SHP77 (cell line): ENCODE data around the gene CABLES2.
A peak's percentile ranks its signal among the peaks of the same experiment; 100 is the strongest.

Experiments used
- DNase-seq, 2 experiments: peaks; one replicate each; lab custom pipeline; 2025; lab: John Stamatoyannopoulos, UW

The CABLES2 gene

GRCh38 chr20:62417981-62418708 lies 11.1 kb upstream of the CABLES2 start:
- DNase-seq, result no peak

DNA sequence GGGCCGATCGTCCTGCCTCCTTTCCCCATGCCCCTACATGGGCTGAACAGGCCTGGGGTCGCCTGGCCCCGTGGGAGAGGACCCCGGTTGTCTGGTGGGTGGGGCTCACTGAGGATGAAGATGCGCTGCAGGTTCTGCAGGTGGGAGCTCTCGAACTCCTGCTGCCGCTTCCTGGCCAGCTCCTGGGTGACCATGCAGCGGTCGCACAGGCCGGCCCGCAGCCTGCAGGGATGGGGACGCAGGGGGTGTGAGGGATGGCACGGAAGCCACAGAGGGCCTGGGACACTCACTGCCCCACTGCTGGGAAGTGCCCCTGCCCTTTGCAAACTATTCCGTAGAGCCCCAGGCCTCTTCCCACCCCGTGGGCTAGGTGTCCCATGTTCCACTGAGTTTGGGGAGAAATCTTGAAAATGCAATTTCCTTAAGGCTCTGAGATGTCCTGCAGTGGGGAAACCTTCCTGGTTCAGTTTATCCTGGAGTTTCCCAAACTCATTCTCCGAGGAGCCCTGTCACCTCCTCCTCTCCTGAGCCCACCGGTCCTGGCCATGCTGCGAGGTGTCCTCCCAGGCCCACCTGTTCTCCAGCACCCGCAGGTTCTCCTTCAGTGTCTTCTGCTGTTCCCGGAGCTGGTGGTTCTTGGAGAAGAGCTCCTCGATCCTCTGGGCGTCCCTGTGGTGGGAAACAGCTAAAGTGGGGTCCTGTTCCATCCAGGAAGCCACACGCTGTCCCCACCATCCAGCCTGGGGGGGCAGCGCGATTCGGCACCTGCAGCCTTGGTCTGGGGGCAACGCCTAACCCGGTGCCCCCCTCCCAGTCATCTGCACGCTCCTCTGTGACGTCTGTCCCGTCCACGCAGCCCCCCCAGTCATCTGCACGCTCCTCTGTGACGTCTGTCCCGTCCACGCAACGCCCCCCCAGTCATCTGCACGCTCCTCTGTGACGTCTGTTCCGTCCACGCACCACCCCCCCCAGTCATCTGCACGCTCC lies 9.9 kb upstream of the CABLES2 start:
- no peak for DNase-seq

GRCh38 chr20:62415354-62416111 lies 8.4 kb upstream of the CABLES2 start:
- no peak for DNase-seq

GRCh38 chr20:62413896-62414481 lies 6.9 kb upstream of the CABLES2 start:
- DNase-seq, result peak in 1 of 2 experiments; percentile 77

- no peak for DNase-seq
Measured at GRCh38 chr20:62413025-62413570, 6.0 kb upstream of the CABLES2 start.

- no peak for DNase-seq
Measured at GRCh38 chr20:62412194-62413024, 5.3 kb upstream of the CABLES2 start.

GRCh38 chr20:62411479-62412193 lies 4.6 kb upstream of the CABLES2 start:
- DNase-seq, result peak in 1 of 2 experiments; percentile 54

DNA sequence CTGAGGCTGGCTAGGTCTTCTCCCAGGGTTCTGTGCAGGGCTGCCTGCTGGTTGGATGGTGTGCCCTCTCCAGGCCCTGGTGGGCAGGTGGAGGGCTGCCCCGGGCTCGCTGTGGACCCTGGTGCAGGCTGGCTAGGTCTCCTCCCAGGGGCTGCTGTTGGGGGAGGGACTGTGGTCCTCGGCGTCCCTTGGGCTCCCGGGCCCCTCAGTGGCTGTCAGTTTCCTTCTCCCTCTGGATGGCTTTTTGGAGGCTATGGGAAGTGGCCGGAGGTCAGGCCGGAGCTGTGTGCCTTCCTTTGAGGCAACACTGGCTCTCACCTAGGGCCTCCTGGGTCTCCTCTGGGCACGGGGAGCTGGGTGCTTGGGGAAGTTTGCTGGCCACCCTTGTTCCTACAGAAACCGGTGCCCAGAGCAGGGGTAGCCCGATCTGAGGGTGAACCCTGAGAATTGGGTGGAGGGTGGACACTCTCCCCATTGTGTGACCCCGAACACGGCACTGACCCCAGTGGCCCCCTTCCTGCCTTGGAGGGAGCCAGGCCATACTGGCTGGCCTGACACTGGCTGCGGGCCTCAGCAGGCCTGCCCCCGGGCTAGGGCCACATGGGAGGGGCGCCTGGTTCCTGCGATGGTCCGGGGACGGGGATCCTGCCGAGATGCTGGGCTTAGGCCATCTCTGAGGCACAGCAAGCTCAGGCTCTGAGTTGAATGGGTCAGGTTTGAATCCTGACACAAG lies 3.8 kb upstream of the CABLES2 start:
- DNase-seq, result no peak

DNA sequence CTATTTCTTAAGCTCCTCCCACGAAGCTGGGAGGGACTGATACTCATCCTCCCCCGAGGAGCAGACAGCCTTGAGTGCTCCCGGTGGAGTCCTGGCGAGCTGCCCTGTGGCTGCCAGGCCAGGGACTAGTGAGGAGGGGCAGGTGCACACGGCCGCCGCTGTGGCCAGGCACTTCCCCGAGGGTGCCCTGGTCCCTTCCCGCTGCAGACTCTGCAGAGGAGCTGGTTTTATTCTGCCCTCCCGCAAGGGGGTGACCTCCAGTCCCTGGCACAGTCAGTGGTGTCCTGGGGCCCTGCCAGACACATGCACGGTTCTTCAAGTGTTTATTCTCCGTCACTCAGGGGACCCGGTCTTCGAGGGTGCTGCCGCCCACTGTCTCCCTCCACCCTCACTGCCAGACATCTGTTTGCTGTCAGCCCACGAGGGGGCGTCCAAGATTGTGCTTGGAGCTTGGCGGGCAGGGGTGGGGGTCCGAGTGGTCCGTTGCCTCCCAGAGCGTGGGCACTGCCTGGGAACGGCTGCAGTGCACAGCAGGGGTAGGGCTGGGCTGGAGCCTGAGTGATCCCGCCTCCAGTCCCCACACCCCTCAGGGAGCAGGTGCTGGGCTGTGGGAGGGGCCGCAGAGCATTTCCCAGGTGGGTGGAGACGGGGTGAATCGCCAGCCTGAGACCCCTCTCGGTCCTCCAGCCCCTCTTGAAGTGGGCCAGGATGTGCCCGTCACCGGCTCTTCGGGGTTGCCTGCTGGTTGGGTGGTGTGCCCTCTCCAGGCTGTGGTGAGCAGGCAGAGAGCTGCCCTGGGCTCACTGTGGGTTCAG lies 3.1 kb upstream of the CABLES2 start:
- peak; percentile 91 to 96 for DNase-seq

DNA sequence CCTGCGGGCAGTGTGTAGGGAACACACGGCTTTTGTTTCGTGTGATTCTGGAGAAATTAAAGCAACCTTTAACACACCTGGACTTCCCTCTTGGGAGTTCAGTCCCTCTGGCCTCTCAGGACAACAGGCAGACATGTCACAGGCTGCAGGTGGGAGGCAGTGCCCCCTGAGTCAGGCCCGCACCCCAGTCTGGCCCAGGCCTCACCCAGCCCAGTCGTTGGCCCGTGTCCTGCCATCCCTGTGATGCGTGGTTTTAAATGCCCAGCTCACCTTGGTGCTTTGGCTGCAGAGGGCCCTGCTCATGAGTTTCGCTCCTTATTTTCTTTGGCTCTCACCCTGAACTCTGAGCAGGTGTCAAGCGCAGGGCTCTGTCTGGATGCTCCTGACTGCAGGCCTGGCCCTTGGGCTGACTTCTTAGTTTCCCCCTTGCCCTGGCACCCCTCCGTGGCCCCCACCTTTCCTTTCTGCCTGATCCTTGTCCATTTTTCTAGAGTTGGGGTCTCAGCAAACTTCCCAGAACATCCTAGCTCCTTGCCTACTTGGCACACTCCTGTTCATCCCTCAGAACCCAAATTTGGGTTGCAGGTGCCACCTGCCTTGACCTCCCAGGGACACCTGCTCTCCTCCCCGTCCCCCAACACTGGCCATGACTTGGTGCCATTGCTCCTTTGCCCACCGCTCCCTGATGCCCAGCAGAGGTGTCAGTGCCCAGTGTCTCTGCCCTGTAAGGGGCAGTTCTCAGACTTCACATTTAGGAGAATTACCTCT lies 2.2 kb upstream of the CABLES2 start:
- DNase-seq, result peak in 1 of 2 experiments; percentile 56

DNA sequence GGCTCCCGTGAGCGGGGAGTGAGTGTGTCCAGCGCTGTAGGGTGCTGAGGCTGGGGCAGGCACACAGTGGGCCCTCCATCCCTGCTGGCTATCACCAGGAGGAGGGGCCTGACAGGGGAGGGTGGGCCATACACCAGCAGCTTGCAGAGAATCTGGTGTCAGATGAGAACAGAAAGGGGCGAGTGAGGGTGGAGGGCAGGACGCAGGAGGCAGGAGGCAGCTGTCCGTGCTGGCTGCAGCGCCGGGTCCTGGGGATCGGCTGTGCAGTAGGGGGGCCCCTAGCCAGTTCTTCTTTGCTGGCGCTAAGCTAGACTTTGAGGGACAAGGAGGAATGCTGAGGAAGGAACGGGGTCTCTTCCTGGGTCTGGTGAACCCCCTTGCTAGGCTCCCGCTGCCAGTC lies 1.6 kb upstream of the CABLES2 start:
- no peak for DNase-seq

- DNase-seq, result peak in 1 of 2 experiments; percentile 52
Measured at GRCh38 chr20:62408055-62408454, 970 bp upstream of the CABLES2 start.

DNA sequence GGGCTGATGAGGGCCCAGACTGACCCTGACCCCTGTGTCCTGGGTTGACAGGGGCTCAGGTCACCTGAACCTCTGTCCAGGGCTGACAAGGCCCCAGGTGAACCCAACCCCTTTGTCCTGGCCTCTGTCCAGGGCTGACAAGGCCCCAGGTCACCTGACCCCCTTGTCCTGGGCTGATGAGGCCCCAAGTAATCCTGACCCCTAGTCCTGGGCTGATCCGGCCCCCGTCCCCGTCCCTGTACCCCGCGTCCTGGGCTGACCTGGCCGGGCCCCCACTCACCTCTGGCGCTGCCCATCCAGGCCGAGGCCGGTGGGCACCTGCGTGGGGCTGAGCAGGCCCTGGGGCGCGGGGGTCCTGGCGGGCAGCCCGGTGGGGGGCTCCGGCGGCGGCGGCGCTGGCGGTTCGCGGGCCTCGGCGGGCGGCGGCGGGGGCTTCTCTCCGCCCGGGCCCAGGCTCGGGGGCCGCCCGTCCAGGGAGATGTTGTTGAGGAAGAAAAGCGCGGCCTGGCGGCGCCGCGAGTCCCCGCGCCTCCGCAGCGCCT lies 379 bp downstream of the CABLES2 start:
- no peak for DNase-seq

GRCh38 chr20:62405981-62406513 lies 1.0 kb downstream of the CABLES2 start:
- DNase-seq, result no peak

- DNase-seq, result peak; percentile 46 to 85
Measured at GRCh38 chr20:62405108-62405980, 1.7 kb downstream of the CABLES2 start.

GRCh38 chr20:62404761-62405107 lies 2.4 kb downstream of the CABLES2 start:
- DNase-seq, result no peak
